Measurements from ENCODE around the gene KRTAP5-5.

DNA sequence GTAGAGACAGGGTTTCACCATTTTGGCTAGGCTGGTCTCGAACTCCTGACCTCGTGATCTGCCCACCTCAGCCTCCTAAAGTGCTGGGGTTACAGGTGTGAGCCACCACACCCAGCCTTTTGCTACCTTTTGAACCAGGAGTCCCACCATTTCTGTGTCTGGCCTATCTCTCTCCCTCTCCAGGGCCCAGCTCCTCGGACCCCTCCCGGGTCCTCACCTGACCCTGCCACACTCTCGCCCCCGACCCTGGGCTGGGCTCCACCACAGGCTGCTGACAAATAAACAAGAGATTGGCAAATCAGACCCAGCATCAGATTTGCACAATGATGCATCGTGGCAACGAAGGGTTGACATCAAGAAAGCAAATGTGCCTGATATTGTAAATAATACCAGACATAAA is 8.8 kb downstream of the KRTAP5-5 start:
- TF ChIP-seq, protein P1, sequence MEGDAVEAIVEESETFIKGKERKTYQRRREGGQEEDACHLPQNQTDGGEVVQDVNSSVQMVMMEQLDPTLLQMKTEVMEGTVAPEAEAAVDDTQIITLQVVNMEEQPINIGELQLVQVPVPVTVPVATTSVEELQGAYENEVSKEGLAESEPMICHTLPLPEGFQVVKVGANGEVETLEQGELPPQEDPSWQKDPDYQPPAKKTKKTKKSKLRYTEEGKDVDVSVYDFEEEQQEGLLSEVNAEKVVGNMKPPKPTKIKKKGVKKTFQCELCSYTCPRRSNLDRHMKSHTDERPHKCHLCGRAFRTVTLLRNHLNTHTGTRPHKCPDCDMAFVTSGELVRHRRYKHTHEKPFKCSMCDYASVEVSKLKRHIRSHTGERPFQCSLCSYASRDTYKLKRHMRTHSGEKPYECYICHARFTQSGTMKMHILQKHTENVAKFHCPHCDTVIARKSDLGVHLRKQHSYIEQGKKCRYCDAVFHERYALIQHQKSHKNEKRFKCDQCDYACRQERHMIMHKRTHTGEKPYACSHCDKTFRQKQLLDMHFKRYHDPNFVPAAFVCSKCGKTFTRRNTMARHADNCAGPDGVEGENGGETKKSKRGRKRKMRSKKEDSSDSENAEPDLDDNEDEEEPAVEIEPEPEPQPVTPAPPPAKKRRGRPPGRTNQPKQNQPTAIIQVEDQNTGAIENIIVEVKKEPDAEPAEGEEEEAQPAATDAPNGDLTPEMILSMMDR (IDR thresholded peaks at IDR 0.05 in 8 of 11, conservative IDR thresholded peaks at IDR 0.05 in 3 of 11): no peak
- TF ChIP-seq POLR2AphosphoS5 (IDR thresholded peaks at IDR 0.05): no peak
